Esophagus squamous epithelium (tissue), 4 donors: ENCODE results near the gene NPTXR.

ENCODE experiments used
- CTCF ChIP-seq, 6 experiments: fragments of 450-650 bp in 4 of 6; fragments of 200-600 bp in 2 of 6; sonication (generic) in 2 of 6; IDR thresholded peaks; one replicate each; pipeline ENCODE4 v1.5.1; 2016 to 2019; ENCODE audit warnings: antibody characterized with exemption in 6 of 6, mild to moderate bottlenecking in 4 of 6, moderate library complexity in 4 of 6
- POLR2A ChIP-seq, 4 donors: fragments of 450-650 bp; IDR thresholded peaks; one replicate each; pipeline ENCODE4 v1.6.1; 2017; ENCODE audit warnings: antibody characterized with exemption in 4 of 4, mild to moderate bottlenecking in 4 of 4, moderate library complexity in 3 of 4

DNA sequence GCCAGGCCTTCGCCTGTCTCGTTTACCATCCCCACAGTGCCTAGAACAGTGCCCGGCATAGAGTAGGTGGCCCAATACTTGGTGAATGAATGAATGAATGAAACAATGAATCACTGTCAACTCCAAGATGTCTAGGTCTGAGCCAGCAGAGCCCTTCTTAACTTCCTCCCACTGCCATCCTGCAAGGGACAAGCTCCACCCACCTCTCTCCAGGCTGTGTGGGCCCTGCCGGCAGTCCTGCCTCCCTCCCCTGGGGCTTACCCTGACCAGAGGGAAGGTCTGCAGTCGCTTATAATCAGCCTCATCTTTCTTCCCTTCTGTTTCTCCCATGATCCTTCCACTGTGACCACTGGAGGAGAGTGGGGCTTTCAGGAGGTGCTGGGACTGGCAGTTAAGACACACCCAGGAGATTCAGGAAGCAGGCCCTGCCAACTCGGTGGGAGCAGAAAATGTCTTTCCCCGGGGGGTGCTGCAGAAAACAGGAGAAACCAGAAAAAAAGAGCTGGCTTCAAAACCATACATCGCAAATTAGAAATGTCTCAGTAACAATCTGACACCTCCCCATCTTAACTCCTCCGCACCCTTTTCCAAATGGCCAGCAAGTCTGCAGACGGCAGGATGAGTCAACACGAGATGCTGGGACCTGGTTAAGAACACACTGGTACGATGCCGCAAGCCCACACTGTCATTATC, 61.3 kb downstream of the NPTXR start:
- TF ChIP-seq POLR2A (IDR thresholded peaks at IDR 0.05) (no peak), CTCF (IDR thresholded peaks at IDR 0.05) (no peak)
